HG02840 (cell line): Measurements from ENCODE around the gene TMEM270.

Experiments used
- ATAC-seq: cut with Tn5 transposase; IDR thresholded peaks from one replicate; pipeline ENCODE4 v1.9.1; 2021; ENCODE audit warnings: mild to moderate bottlenecking, moderate library complexity, moderate number of reproducible peaks; ENCODE audit not compliant: unreplicated experiment, low FRiP score

Gene TMEM270

GRCh38 chr7:73901823-73902597 is 41.1 kb downstream of the TMEM270 start:
- ATAC-seq = no peak

GRCh38 chr7:73903321-73904218 is 42.6 kb downstream of the TMEM270 start:
- ATAC-seq = no peak

- no peak for ATAC-seq
These were observed 43.5 kb downstream of the TMEM270 start for GRCh38 chr7:73904219-73905137.

- ATAC-seq = no peak
These were observed 44.4 kb downstream of the TMEM270 start for GRCh38 chr7:73905360-73905759.

- no peak for ATAC-seq
These were observed 45.9 kb downstream of the TMEM270 start for GRCh38 chr7:73906874-73907273.

GRCh38 chr7:73907554-73908122 is 46.7 kb downstream of the TMEM270 start:
- no peak for ATAC-seq

- no peak for ATAC-seq
These were observed 47.2 kb downstream of the TMEM270 start for GRCh38 chr7:73908123-73908611.

GRCh38 chr7:73909051-73909941 is 48.3 kb downstream of the TMEM270 start:
- no peak for ATAC-seq

GRCh38 chr7:73909996-73910395 is 49.0 kb downstream of the TMEM270 start:
- no peak for ATAC-seq

- ATAC-seq = no peak
These were observed 51.3 kb downstream of the TMEM270 start for GRCh38 chr7:73912223-73912622.
